H9 (cell line): ENCODE results near the gene PRKACG. TPM values are rescaled to one million over a fixed set of nuclear protein-coding genes. Genes with fewer than 3 reads are reported as not detected.

Source experiments
- DNase-seq: peaks from one replicate; pipeline ENCODE4 v3.0.0-alpha.2; 2017
- H2AFZ ChIP-seq: one replicate; pipeline ENCODE4 v1.6.1; 2013; ENCODE audit warnings: mild to moderate bottlenecking, low read length, control low read depth, moderate library complexity
- H2AK5ac ChIP-seq: 2 replicates; pipeline ENCODE4 v1.6.1; 2013; ENCODE audit warnings: low read length, control low read depth, mixed read lengths; ENCODE audit not compliant: insufficient read length
- H2BK120ac ChIP-seq: one replicate; pipeline ENCODE4 v1.6.1; 2013; ENCODE audit warnings: low read depth, mild to moderate bottlenecking, low read length, control low read depth, inconsistent platforms; ENCODE audit not compliant: poor library complexity, severe bottlenecking
- H2BK12ac ChIP-seq: 2 replicates; pipeline ENCODE4 v1.6.1; 2013; ENCODE audit warnings: low read length, control low read depth, mixed read lengths, low read depth; ENCODE audit not compliant: insufficient read length
- H2BK15ac ChIP-seq: 2 replicates; pipeline ENCODE4 v1.6.1; 2013; ENCODE audit warnings: low read depth, low read length, control low read depth
- H2BK20ac ChIP-seq: one replicate; pipeline ENCODE4 v1.6.1; 2013; ENCODE audit warnings: low read depth, mild to moderate bottlenecking, low read length, control low read depth, inconsistent platforms; ENCODE audit not compliant: poor library complexity, severe bottlenecking
- H2BK5ac ChIP-seq: 2 replicates; pipeline ENCODE4 v1.6.1; 2013; ENCODE audit warnings: low read length, control low read depth, mixed read lengths; ENCODE audit not compliant: insufficient read length
- H3K14ac ChIP-seq: 2 replicates; pipeline ENCODE4 v1.6.1; 2013; ENCODE audit warnings: low read length, control low read depth; ENCODE audit not compliant: insufficient read depth
- H3K18ac ChIP-seq: 2 replicates; pipeline ENCODE4 v1.6.1; 2013; ENCODE audit warnings: low read depth, mild to moderate bottlenecking, mixed read lengths, low read length, control low read depth; ENCODE audit not compliant: insufficient read length
- H3K23ac ChIP-seq: 2 replicates; pipeline ENCODE4 v1.6.1; 2013; ENCODE audit warnings: low read length, control low read depth, mixed read lengths, low read depth; ENCODE audit not compliant: insufficient read length
- H3K23me2 ChIP-seq: 2 replicates; pipeline ENCODE4 v1.6.1; 2013; ENCODE audit warnings: low read depth, mild to moderate bottlenecking, mixed read lengths, low read length, control low read depth; ENCODE audit not compliant: insufficient read length, poor library complexity, severe bottlenecking
- H3K27ac ChIP-seq: 2 replicates; pipeline ENCODE4 v1.5.1; 2013; ENCODE audit warnings: low read length, control low read depth, mixed read lengths, low read depth; ENCODE audit not compliant: insufficient read length
- H3K27me3 ChIP-seq: 2 replicates; pipeline ENCODE4 v1.6.1; 2013; ENCODE audit warnings: low read length, control low read depth, inconsistent platforms; ENCODE audit not compliant: insufficient read depth
- H3K4ac ChIP-seq: 2 replicates; pipeline ENCODE4 v1.6.1; 2013; ENCODE audit warnings: low read depth, mild to moderate bottlenecking, control low read depth, inconsistent platforms, low read length, moderate library complexity
- H3K4me1 ChIP-seq: 2 replicates; pipeline ENCODE4 v1.6.1; 2013; ENCODE audit warnings: low read length, control low read depth, inconsistent platforms; ENCODE audit not compliant: insufficient read depth
- H3K4me2 ChIP-seq: 2 replicates; pipeline ENCODE4 v1.6.1; 2013; ENCODE audit warnings: low read length, control low read depth, mixed read lengths; ENCODE audit not compliant: insufficient read length, insufficient read depth
- H3K56ac ChIP-seq: 2 replicates; pipeline ENCODE4 v1.6.1; 2013; ENCODE audit warnings: low read depth, mild to moderate bottlenecking, mixed read lengths, low read length, control low read depth; ENCODE audit not compliant: insufficient read length
- H3K79me1 ChIP-seq: 2 replicates; pipeline ENCODE4 v1.6.1; 2013; ENCODE audit warnings: low read depth, mild to moderate bottlenecking, moderate library complexity, low read length, control low read depth, inconsistent platforms; ENCODE audit not compliant: insufficient read depth, poor library complexity, severe bottlenecking
- H3K79me2 ChIP-seq: 2 replicates; pipeline ENCODE4 v1.6.1; 2013; ENCODE audit warnings: low read length, control low read depth, inconsistent platforms; ENCODE audit not compliant: insufficient read depth
- H3K9ac ChIP-seq: 2 replicates; pipeline ENCODE4 v1.6.1; 2013; ENCODE audit warnings: low read length, control low read depth, mixed read lengths; ENCODE audit not compliant: insufficient read length; ENCODE audit errors: extremely low read depth
- H3K9me3 ChIP-seq: one replicate; pipeline ENCODE4 v1.6.1; 2013; ENCODE audit warnings: low read depth, low read length, inconsistent platforms; ENCODE audit not compliant: control insufficient read depth
- H3T11ph ChIP-seq: one replicate; pipeline ENCODE4 v1.6.1; 2013; ENCODE audit warnings: mild to moderate bottlenecking, low read length, control low read depth, inconsistent platforms
- H4K20me1 ChIP-seq: one replicate; pipeline ENCODE4 v1.6.1; 2013; ENCODE audit not compliant: control insufficient read depth, insufficient read length, insufficient read depth
- H4K5ac ChIP-seq: 2 replicates; pipeline ENCODE4 v1.6.1; 2013; ENCODE audit warnings: low read depth, mild to moderate bottlenecking, mixed read lengths, low read length, control low read depth; ENCODE audit not compliant: insufficient read length
- H4K8ac ChIP-seq: replicated peaks from 2 replicates; pipeline ENCODE4 v1.6.1; 2013; ENCODE audit warnings: low read length, control low read depth, mixed read lengths, low read depth; ENCODE audit not compliant: insufficient read length
- H4K91ac ChIP-seq: 2 replicates; pipeline ENCODE4 v1.6.1; 2013; ENCODE audit warnings: low read depth, mild to moderate bottlenecking, moderate library complexity, mixed read lengths, low read length, control low read depth; ENCODE audit not compliant: insufficient read length
- H3K27ac Mint-ChIP-seq, 3 experiments: 2 replicates in 2 of 3; 3 replicates in 1 of 3; pipeline ENCODE4 v1.8.0; 2020 to 2021; ENCODE audit warnings: mixed read lengths in 3 of 3, mild to moderate bottlenecking in 1 of 3, moderate library complexity in 1 of 3
- H3K27me3 Mint-ChIP-seq: 2 replicates; pipeline ENCODE4 v1.8.0; 2021; ENCODE audit warnings: low read depth, mild to moderate bottlenecking, moderate library complexity, mixed read lengths
- H3K36me3 Mint-ChIP-seq, 3 experiments: 2 replicates in 2 of 3; 3 replicates in 1 of 3; pipeline ENCODE4 v1.8.0; 2020 to 2021; ENCODE audit warnings: low read depth in 3 of 3, mixed read lengths in 3 of 3; ENCODE audit not compliant: insufficient read depth in 1 of 3
- H3K4me1 Mint-ChIP-seq, 2 experiments: 2 replicates each; pipeline ENCODE4 v1.8.0; 2020; ENCODE audit warnings: mixed read lengths in 2 of 2
- H3K4me3 Mint-ChIP-seq, 2 experiments: 2 replicates in 1 of 2; 3 replicates in 1 of 2; pipeline ENCODE4 v1.8.0; 2020 to 2021; ENCODE audit warnings: mild to moderate bottlenecking in 2 of 2, mixed read lengths in 2 of 2, moderate library complexity in 1 of 2
- H3K9me3 Mint-ChIP-seq, 2 experiments: 2 replicates in 1 of 2; 3 replicates in 1 of 2; pipeline ENCODE4 v1.8.0; 2020; ENCODE audit warnings: mild to moderate bottlenecking in 2 of 2, mixed read lengths in 2 of 2, moderate library complexity in 1 of 2
- CTCF ChIP-seq: fragments of 200-600 bp; sonication (generic); conservative IDR thresholded peaks from 3 replicates; pipeline ENCODE4 v1.8.0; 2021; ENCODE audit warnings: antibody characterized with exemption, mild to moderate bottlenecking
- WGBS: extraction: QIAGEN DNeasy Blood & Tissue Kit; methylation state at CpG from one replicate; pipeline ENCODE4 v1.1.7; 2013; ENCODE audit warnings: missing lambda C conversion rate, low lambda C conversion rate, mixed read lengths; ENCODE audit not compliant: insufficient read length; ENCODE audit errors: extremely low coverage; 5-methylcytosine and 5-hydroxymethylcytosine counted together
- total RNA-seq: library from RNA; stranded (reverse); gene quantifications from 2 replicates; pipeline ENCODE4 v1.2.1, GENCODE V29; 2021

Gene PRKACG
- total RNA-seq, 1 experiment from 2014 or later = not detected

GRCh38 chr9:68978066-68978465 is 35.8 kb downstream of the PRKACG start:
- no peak overlapping the region for H2BK5ac ChIP-seq
- H3K23ac ChIP-seq = no peak overlapping the region
- no peak overlapping the region for H3K18ac ChIP-seq
- no peak overlapping the region for H4K8ac ChIP-seq
- no peak overlapping the region for H3K14ac ChIP-seq
- no peak overlapping the region for H2BK12ac ChIP-seq
- H3K27me3 ChIP-seq = no peaks in the 10 kb centered on the region
- H4K5ac ChIP-seq = no peak overlapping the region
- WGBS = no CpG with 5 or more reads among the region's 4 CpGs
- H3K27ac ChIP-seq = no peak overlapping the region
- no peak overlapping the region for H2BK15ac ChIP-seq
- Mint-ChIP-seq H3K9me3 (peaks cover 8 to 15% of the 10 kb centered on the region in 2 experiments), H3K4me1 (peaks cover 24 to 27% of the 10 kb centered on the region in 2 experiments), H3K27ac (no peak overlapping the region), H3K4me3 (no peak overlapping the region), H3K27me3 (no peaks in the 10 kb centered on the region; the same call in 1 of the 2 replicates), H3K36me3 (peaks cover 10 to 15% (median 12%) of the 10 kb centered on the region in 3 experiments)
- no peak overlapping the region for H3K4me2 ChIP-seq
- H3K79me2 ChIP-seq = no peaks in the 10 kb centered on the region
- no peaks in the 10 kb centered on the region for H3K9me3 ChIP-seq
- no peaks in the 10 kb centered on the region for H4K20me1 ChIP-seq
- DNase-seq = no peak
- H3K23me2 ChIP-seq = no peaks in the 10 kb centered on the region
- H2AK5ac ChIP-seq = no peak overlapping the region
- no peak overlapping the region for H3T11ph ChIP-seq
- peaks cover 9% of the 10 kb centered on the region; the same call in 1 of the 2 replicates for H3K4me1 ChIP-seq
- H3K79me1 ChIP-seq = no peaks in the 10 kb centered on the region
- no peak overlapping the region for H4K91ac ChIP-seq
- H2AFZ ChIP-seq = no peak overlapping the region
- H3K56ac ChIP-seq = no peak overlapping the region
- H2BK20ac ChIP-seq = no peak overlapping the region
- no peak overlapping the region for H3K4ac ChIP-seq
- no peak for TF ChIP-seq CTCF
- no peak overlapping the region for H2BK120ac ChIP-seq
- no peak overlapping the region for H3K9ac ChIP-seq
